CD4-positive, CD25-positive, alpha-beta regulatory T cell (primary cell): ENCODE data around the gene PTPRS. TPM values are rescaled to one million over a fixed set of nuclear protein-coding genes. Genes with fewer than 3 reads are reported as not detected.
A peak's percentile ranks its signal among the peaks of the same experiment; 100 is the strongest.

Experiments used
- ATAC-seq, 2 donors: fragments of 150-1000 bp; cut with Tn5 transposase; one replicate each; pipeline ENCODE4 v1.10.0; 2021; ENCODE audit warnings: low read depth in 2 of 2, moderate number of reproducible peaks in 2 of 2, moderate library complexity in 1 of 2
- DNase-seq, 3 donors: peaks; one replicate each; pipeline versions ENCODE4 v3.0.0 to v3.0.0-alpha.2; 2012 to 2022; ENCODE audit warnings: mixed read lengths in 1 of 3
- H3K27ac ChIP-seq: one replicate; pipeline ENCODE4 v1.7.0; 2013; ENCODE audit warnings: mild to moderate bottlenecking, low read length; ENCODE audit not compliant: insufficient read depth, poor library complexity, severe bottlenecking
- H3K27me3 ChIP-seq: one replicate; pipeline ENCODE4 v1.7.0; 2013; ENCODE audit warnings: low read length; ENCODE audit not compliant: control insufficient read depth, insufficient read depth
- H3K36me3 ChIP-seq: one replicate; pipeline ENCODE4 v1.7.0; 2013; ENCODE audit warnings: mild to moderate bottlenecking, low read length, moderate library complexity; ENCODE audit not compliant: control insufficient read depth, insufficient read depth
- H3K4me1 ChIP-seq: 2 replicates; pipeline ENCODE4 v1.7.0; 2013; ENCODE audit warnings: mild to moderate bottlenecking, low read length; ENCODE audit not compliant: insufficient read depth, control insufficient read depth, poor library complexity, severe bottlenecking
- H3K4me3 ChIP-seq: one replicate; pipeline ENCODE4 v1.7.0; 2013; ENCODE audit warnings: low read depth, mild to moderate bottlenecking, low read length, moderate library complexity
- H3K9me3 ChIP-seq, 2 experiments: 1 replicate in 1 of 2; 2 replicates in 1 of 2; pipeline ENCODE4 v1.7.0; 2013; ENCODE audit warnings: low read length in 2 of 2, mild to moderate bottlenecking in 1 of 2, moderate library complexity in 1 of 2; ENCODE audit not compliant: control insufficient read depth in 2 of 2
- H3K27ac Mint-ChIP-seq, 3 donors: one replicate each; pipeline ENCODE4 v1.8.0; 2020 to 2022; ENCODE audit warnings: mild to moderate bottlenecking in 3 of 3, mixed read lengths in 3 of 3, moderate library complexity in 2 of 3
- H3K27me3 Mint-ChIP-seq: one replicate; pipeline ENCODE4 v1.8.0; 2022; ENCODE audit warnings: mild to moderate bottlenecking, mixed read lengths
- H3K36me3 Mint-ChIP-seq: one replicate; pipeline ENCODE4 v1.8.0; 2020; ENCODE audit warnings: mixed read lengths
- H3K4me1 Mint-ChIP-seq, 4 donors: one replicate each; pipeline ENCODE4 v1.8.0; 2020 to 2022; ENCODE audit warnings: mixed read lengths in 4 of 4, mild to moderate bottlenecking in 1 of 4
- H3K4me3 Mint-ChIP-seq, 4 donors: one replicate each; pipeline ENCODE4 v1.8.0; 2020 to 2022; ENCODE audit warnings: mild to moderate bottlenecking in 4 of 4, mixed read lengths in 4 of 4, moderate library complexity in 3 of 4
- H3K9me3 Mint-ChIP-seq, 7 donors: one replicate each; pipeline ENCODE4 v1.8.0; 2020 to 2022; ENCODE audit warnings: mixed read lengths in 7 of 7, mild to moderate bottlenecking in 3 of 7, moderate library complexity in 2 of 7
- polyA plus RNA-seq, 4 donors: library from polyadenylated mRNA; unstranded; fragments of 300-500 nt; fragmentation: Illumina TruSeq; gene quantifications; one replicate each; pipeline ENCODE4 v1.2.3, GENCODE V29; 2021
- total RNA-seq: library from RNA; stranded (reverse); gene quantifications from one replicate; pipeline ENCODE4 v1.2.3, GENCODE V29; 2022

The PTPRS gene
- total and polyA plus RNA-seq, 5 donors from 2014 or later: 0.57 to 0.69 (median 0.64) TPM; not detected in 2

DNA sequence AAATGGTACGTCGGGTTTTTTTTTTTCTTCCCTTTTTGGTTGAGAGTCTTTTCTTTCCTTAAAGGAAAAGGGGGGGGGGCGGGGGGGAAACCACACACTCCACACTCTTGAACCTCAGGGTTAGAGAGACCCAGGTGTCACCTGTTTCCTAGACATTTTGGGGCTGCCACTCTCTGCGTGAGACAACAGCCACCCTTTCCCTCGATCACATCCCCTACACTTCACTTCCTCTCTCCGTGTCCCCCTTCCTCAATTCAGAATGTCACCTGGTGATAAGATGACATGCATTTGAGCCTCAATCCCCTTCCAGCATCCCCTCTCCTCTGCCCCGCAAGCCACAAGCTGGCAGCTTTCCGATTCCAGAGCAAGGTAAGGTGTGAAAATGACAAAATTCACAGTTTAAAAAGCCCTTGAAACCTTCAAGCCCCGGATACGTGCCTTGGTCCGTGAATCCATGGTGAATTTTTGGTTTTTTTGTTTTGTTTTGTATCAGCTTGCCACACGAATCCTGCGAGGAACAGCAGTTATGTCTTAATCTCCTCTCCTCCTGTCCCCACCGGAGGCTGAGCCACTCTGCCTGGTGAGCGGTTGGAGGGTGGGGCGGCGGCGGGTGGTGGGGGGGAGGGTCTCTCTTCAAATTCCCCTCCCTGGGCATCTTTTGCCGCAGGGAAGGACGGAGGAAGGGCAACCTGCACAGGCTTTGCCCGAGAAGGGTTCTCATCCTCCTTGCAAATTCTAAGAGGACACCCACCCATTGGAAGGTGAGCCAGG, 4.2 kb downstream of the PTPRS start:
- Histone ChIP-seq H3K36me3 (no peaks in the 10 kb centered on the region), H3K9me3 (no peaks in the 10 kb centered on the region), H3K4me3 (no peak overlapping the region), H3K27ac (no peak overlapping the region), H3K4me1 (peaks cover 15% of the 10 kb centered on the region), H3K27me3 (peaks cover 5% of the 10 kb centered on the region)
- ATAC-seq (no peak), DNase-seq (no peak)
- Mint-ChIP-seq H3K4me3 (peak overlapping the region in 2 of 4 donors; percentile 36 to 51), H3K27me3 (peaks cover 55% of the 10 kb centered on the region), H3K27ac (no peak overlapping the region), H3K36me3 (no peaks in the 10 kb centered on the region), H3K4me1 (peaks cover 0 to 26% (median 7%) of the 10 kb centered on the region in 4 donors), H3K9me3 (peaks cover 0 to 4% (median 0%) of the 10 kb centered on the region in 7 donors)

DNA sequence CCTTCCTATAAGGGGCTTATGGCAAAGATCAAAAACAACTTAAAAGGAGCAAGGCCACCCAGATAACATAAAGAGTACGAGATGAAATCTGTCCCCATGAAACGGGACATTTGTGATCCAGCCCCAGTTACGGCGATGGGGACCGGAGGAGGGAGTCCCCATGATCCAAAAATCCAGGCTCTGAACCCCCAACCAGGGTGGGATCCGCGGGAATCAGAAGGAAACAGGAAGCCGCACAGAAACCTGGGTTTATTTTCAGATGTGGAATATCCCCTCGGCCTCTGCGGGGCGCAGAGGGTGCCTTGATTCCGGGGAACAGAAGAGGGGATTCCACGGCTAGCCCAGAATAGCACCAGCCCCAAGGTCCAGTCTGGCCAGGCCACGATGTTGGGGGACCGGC, 5.0 kb downstream of the PTPRS start:
- H3K4me1 Mint-ChIP-seq: peaks cover 0 to 23% (median 7%) of the 10 kb centered on the region in 4 donors
- ATAC-seq: no peak
- DNase-seq: no peak
- Histone ChIP-seq H3K27me3 (peaks cover 5% of the 10 kb centered on the region), H3K36me3 (no peaks in the 10 kb centered on the region), H3K4me3 (no peak overlapping the region), H3K27ac (no peak overlapping the region), H3K4me1 (peaks cover 15% of the 10 kb centered on the region), H3K9me3 (no peaks in the 10 kb centered on the region)
- peaks cover 50% of the 10 kb centered on the region for H3K27me3 Mint-ChIP-seq
- peaks cover 0 to 3% (median 0%) of the 10 kb centered on the region in 7 donors for H3K9me3 Mint-ChIP-seq
- H3K4me3 Mint-ChIP-seq: no peak overlapping the region
- H3K27ac Mint-ChIP-seq: no peak overlapping the region
- H3K36me3 Mint-ChIP-seq: no peaks in the 10 kb centered on the region

DNA sequence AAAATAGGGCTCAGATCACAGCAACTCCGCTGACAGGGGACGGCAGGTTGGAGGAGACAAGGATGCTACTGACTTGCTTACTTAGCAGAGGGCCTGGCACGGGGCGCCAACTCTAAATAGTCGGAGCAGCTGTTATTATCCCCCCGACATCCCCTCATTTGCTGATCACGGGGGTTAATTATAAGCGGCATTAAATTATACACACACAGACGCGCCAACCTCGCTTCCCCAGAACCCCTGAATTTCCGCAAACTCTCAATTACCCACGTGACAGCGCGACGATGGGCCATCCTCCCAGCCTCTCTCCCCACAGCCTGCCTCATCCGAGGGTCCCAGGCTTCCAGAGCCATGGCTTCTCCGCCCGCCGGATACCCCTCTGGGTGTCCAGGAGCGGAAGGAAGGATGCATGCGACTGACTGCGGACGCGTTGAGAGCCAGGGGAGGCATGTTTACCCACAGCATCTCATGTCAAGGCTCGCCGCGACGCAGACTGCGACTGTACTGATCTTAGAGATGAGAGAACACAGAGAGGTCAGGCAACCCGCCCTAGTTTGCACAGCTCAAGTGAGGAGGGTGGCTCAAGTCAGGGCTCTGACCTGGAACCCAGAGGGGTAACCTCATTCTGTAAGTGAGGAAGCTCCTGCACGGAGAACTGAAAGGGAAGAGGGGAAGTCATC, 5.7 kb downstream of the PTPRS start:
- peaks cover 50% of the 10 kb centered on the region for H3K27me3 Mint-ChIP-seq
- Histone ChIP-seq H3K4me3 (no peak overlapping the region), H3K9me3 (no peaks in the 10 kb centered on the region), H3K4me1 (peaks cover 11% of the 10 kb centered on the region), H3K36me3 (no peaks in the 10 kb centered on the region), H3K27ac (no peak overlapping the region), H3K27me3 (peaks cover 5% of the 10 kb centered on the region)
- H3K4me1 Mint-ChIP-seq: peaks cover 0 to 21% (median 7%) of the 10 kb centered on the region in 4 donors
- ATAC-seq (no peak), DNase-seq (no peak)
- H3K9me3 Mint-ChIP-seq: peaks cover 0 to 3% (median 0%) of the 10 kb centered on the region in 7 donors
- no peak overlapping the region for H3K4me3 Mint-ChIP-seq
- H3K27ac Mint-ChIP-seq: no peak overlapping the region
- no peaks in the 10 kb centered on the region for H3K36me3 Mint-ChIP-seq

DNA sequence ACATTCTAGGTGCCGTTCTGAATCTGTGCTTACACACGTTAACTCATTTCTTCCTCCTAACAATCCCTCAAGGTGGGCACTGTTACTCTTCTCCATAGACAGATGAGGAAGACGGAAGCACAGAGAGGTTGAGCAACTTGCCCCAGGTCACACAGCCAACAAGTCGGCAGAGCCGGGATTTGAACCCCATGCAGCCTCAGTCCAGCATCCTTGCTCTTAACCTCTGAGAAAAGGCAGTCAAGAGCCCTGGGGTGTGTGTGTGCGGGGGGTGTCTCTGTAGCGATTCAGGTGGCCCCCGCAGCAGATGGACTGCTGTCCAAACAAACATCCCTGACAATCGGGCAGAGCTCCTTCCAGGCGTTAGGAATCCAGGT, 6.3 kb downstream of the PTPRS start:
- Mint-ChIP-seq H3K36me3 (no peaks in the 10 kb centered on the region), H3K4me3 (no peak overlapping the region), H3K27ac (no peak overlapping the region), H3K9me3 (peaks cover 0 to 3% (median 0%) of the 10 kb centered on the region in 7 donors), H3K4me1 (peaks cover 0 to 19% (median 7%) of the 10 kb centered on the region in 4 donors), H3K27me3 (peaks cover 49% of the 10 kb centered on the region)
- Histone ChIP-seq H3K4me3 (no peak overlapping the region), H3K27me3 (peaks cover 5% of the 10 kb centered on the region), H3K9me3 (no peaks in the 10 kb centered on the region), H3K36me3 (no peaks in the 10 kb centered on the region), H3K27ac (no peak overlapping the region), H3K4me1 (peaks cover 5% of the 10 kb centered on the region)
- no peak for DNase-seq
- ATAC-seq: no peak

DNA sequence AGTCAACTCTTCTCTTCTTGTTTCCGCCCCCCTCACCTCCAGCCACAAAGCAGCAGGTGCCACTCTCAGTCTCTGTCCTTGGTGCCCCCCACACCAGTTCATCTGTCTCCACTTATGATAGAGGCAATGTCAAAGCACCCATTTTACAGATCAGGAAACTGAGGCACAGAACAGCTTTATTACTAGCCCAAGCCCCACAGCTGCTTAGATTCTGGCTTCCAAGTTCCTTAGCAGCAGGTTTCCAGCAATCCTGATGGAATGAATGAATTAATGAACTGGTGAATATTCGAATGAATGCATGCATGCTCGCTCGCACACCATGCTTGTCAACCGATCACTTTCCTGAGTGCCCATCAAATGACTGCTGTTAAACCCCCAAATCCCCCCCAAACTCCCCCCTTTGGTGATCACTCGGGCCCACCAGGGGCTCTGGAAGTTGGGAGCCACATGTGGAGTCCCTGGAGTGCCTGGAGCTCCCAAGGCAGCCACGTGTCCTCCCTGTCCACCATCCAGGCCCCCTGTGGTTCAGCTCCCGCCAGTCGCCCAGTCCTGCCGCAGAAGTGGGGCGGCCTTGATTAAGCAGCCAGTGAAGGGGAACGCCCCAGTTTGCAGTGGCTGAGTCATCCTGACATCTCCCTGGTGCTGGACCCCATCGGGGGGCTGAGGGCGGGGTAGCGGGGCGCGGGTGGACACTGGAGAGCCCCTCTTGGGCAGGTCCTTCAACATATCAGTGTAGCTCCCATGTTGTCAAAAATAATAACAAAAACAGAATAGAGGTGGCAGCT, 6.8 kb downstream of the PTPRS start:
- Mint-ChIP-seq H3K4me3 (no peak overlapping the region), H3K36me3 (no peaks in the 10 kb centered on the region), H3K9me3 (peaks cover 0 to 3% (median 0%) of the 10 kb centered on the region in 7 donors), H3K27me3 (peaks cover 43% of the 10 kb centered on the region), H3K4me1 (peaks cover 0 to 14% (median 6%) of the 10 kb centered on the region in 4 donors), H3K27ac (peak overlapping the region in 1 of 3 donors; percentile 43)
- no peak for DNase-seq
- H3K9me3 ChIP-seq: no peaks in the 10 kb centered on the region
- H3K27ac ChIP-seq: no peak overlapping the region
- H3K4me1 ChIP-seq: no peaks in the 10 kb centered on the region
- no peak for ATAC-seq
- peaks cover 5% of the 10 kb centered on the region for H3K27me3 ChIP-seq
- H3K36me3 ChIP-seq: no peaks in the 10 kb centered on the region
- no peak overlapping the region for H3K4me3 ChIP-seq

DNA sequence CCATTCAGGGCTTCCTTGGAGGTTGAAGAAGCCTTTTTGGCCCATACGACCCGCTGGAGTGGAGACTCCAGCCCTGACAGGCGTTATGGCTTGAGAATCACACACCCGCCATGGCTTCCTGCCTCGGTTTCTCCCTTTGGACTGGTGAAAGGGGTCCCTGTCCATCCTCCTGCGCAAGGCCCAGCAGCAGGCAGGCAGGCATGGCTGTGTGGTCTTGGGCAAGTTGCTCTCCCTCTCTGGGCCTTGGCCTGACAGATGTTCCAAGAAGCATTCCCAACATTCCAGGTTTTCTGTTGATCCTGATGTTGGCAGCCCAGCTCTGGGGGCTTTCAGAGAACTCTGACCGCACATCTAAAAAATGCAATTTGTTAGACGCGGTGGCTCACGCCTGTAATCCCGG, 8.1 kb downstream of the PTPRS start:
- peaks cover 2% of the 10 kb centered on the region for H3K27me3 ChIP-seq

DNA sequence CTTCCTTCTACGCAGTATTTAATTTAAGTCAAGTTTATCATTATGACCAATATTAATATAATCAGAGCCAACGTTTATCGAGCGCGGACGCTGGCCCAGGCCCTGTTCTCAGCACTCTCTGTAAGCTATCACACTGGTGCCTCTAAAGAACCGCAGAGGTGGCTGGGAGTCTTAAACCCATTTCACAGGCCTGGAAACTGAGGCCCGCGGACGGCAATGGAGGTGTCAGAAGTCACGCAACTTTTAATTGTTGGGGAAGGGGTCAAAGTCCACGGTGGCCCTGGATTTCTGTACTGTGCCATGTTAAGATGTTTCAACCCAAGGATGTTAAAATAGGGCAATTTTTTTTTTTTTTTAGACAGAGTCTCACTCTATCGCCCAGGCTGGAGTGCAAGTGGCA, 8.8 kb downstream of the PTPRS start:
- no peaks in the 10 kb centered on the region for H3K36me3 ChIP-seq
- H3K9me3 ChIP-seq: no peaks in the 10 kb centered on the region
- Mint-ChIP-seq H3K9me3 (peaks cover 0 to 4% (median 0%) of the 10 kb centered on the region in 7 donors), H3K36me3 (no peaks in the 10 kb centered on the region), H3K4me1 (peaks cover 0 to 10% (median 5%) of the 10 kb centered on the region in 4 donors), H3K27ac (no peak overlapping the region), H3K4me3 (no peak overlapping the region), H3K27me3 (peaks cover 23% of the 10 kb centered on the region)
- no peak overlapping the region for H3K4me3 ChIP-seq
- DNase-seq: no peak
- H3K27ac ChIP-seq: no peak overlapping the region
- H3K4me1 ChIP-seq: no peaks in the 10 kb centered on the region
- no peak for ATAC-seq
- no peaks in the 10 kb centered on the region for H3K27me3 ChIP-seq

More for the DNA sequence above, 8.1 kb downstream of the PTPRS start:
- ATAC-seq (no peak), DNase-seq (no peak)
- Mint-ChIP-seq H3K4me1 (peaks cover 0 to 14% (median 6%) of the 10 kb centered on the region in 4 donors), H3K27ac (no peak overlapping the region), H3K36me3 (no peaks in the 10 kb centered on the region), H3K4me3 (no peak overlapping the region), H3K27me3 (peaks cover 30% of the 10 kb centered on the region), H3K9me3 (peaks cover 0 to 4% (median 0%) of the 10 kb centered on the region in 7 donors)
- Histone ChIP-seq H3K36me3 (no peaks in the 10 kb centered on the region), H3K4me3 (no peak overlapping the region), H3K27ac (no peak overlapping the region), H3K9me3 (no peaks in the 10 kb centered on the region), H3K4me1 (no peaks in the 10 kb centered on the region)
